Muscle of leg (tissue), 11 donors: ENCODE measurements around the gene FAM50B. TPM values are rescaled to one million over a fixed set of nuclear protein-coding genes. Genes with fewer than 3 reads are reported as not detected.

Experiments used
- DNase-seq: peaks from one replicate; pipeline ENCODE4 v3.0.0; 2013
- H3K27ac ChIP-seq: one replicate; pipeline ENCODE4 v1.5.1; 2013; ENCODE audit warnings: mild to moderate bottlenecking, low read length, control low read depth
- H3K27me3 ChIP-seq: one replicate; pipeline ENCODE4 v1.6.1; 2013; ENCODE audit warnings: low read length; ENCODE audit not compliant: control insufficient read depth, insufficient read depth
- H3K36me3 ChIP-seq: one replicate; pipeline ENCODE4 v1.6.1; 2013; ENCODE audit warnings: low read length; ENCODE audit not compliant: control insufficient read depth, insufficient read depth
- H3K4me1 ChIP-seq: one replicate; pipeline ENCODE4 v1.6.1; 2013; ENCODE audit warnings: low read length; ENCODE audit not compliant: control insufficient read depth, insufficient read depth
- H3K4me3 ChIP-seq: one replicate; pipeline ENCODE4 v1.5.1; 2013; ENCODE audit warnings: low read length, control low read depth
- H3K9me3 ChIP-seq: replicated peaks from 2 replicates; pipeline ENCODE4 v1.6.1; 2013; ENCODE audit warnings: low read depth, low read length; ENCODE audit not compliant: control insufficient read depth
- WGBS: methylation state at CpG from one replicate; pipeline ENCODE4 v1.1.5; 2013; ENCODE audit warnings: missing lambda C conversion rate; ENCODE audit not compliant: insufficient coverage; 5-methylcytosine and 5-hydroxymethylcytosine counted together
- polyA plus RNA-seq, 8 donors: library from polyadenylated mRNA; unstranded; fragments of 120-200 nt; gene quantifications; one replicate each; pipeline versions ENCODE4 v1.2.1 to v1.2.3, GENCODE V29; 2013; ENCODE audit warnings: inconsistent platforms in 1 of 8, low replicate concordance in 1 of 8; ENCODE audit not compliant: insufficient read length in 8 of 8, insufficient read depth in 1 of 8
- total RNA-seq: library from RNA; stranded (reverse); fragments of 120-200 nt; gene quantifications from one replicate; pipeline ENCODE4 v1.2.4, GENCODE V29; 2013

Gene FAM50B
- total and polyA plus RNA-seq, 9 donors: 5.6 to 8.9 (median 7.4) TPM

- Histone ChIP-seq H3K36me3 (no peaks in the 10 kb centered on the region), H3K27ac (no peak overlapping the region), H3K4me1 (peaks cover 29% of the 10 kb centered on the region), H3K4me3 (no peak overlapping the region), H3K27me3 (no peaks in the 10 kb centered on the region), H3K9me3 (peaks cover 2% of the 10 kb centered on the region)
- DNase-seq: peak; percentile 52
- 70% methylated on average over 5 of the region's 13 CpGs for whole genome bisulfite sequencing
Observed at GRCh38 chr6:3881711-3882421, 32.7 kb downstream of the FAM50B start.

GRCh38 chr6:3882431-3882830 lies 33.3 kb downstream of the FAM50B start:
- Histone ChIP-seq H3K27me3 (no peaks in the 10 kb centered on the region), H3K9me3 (peaks cover 2% of the 10 kb centered on the region), H3K27ac (peak overlapping the region; percentile 72), H3K36me3 (no peaks in the 10 kb centered on the region), H3K4me3 (no peak overlapping the region), H3K4me1 (peaks cover 32% of the 10 kb centered on the region)
- 68% methylated on average over 2 of the region's 3 CpGs for WGBS
- DNase-seq: no peak

- H3K4me1 ChIP-seq: peaks cover 36% of the 10 kb centered on the region
- H3K9me3 ChIP-seq: no peaks in the 10 kb centered on the region
Observed at GRCh38 chr6:3882866-3883265, 33.7 kb downstream of the FAM50B start.

DNA sequence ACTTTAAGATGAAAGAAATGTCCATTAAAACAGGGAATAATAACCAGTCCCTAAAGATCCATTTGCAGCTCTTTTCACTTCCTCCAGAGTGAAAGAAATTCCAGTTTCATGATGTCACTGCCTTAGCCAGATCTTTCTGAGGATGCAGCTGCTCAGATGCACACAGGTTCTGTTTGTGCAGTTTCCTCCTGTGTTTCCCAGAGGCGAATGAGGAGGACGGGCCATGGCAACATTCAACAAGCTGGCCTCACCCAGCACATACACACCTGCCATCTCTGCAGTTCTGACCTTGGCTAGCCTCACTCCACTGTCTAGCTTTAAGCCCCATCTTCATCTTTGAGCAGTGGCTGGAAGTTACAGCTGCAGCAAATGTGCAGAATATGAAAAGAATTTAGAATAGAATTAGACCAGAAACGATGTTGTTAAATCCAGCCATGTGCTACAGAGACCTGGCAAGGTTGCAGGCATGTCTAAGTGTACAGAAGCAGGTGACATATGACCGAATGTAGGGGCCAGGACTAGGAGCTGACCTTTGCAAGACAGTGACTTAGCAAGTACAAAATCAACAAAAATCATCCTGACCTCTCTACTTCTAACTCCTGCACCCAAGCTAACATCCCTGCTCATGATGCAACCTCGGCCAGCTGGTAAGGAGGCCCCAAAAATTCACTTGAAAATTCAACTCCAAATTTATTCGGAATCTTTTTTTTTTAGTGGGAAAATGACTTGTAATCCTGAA lies 35.0 kb downstream of the FAM50B start:
- peak overlapping the region; percentile 72 for H3K27ac ChIP-seq

More at GRCh38 chr6:3882866-3883265, 33.7 kb downstream of the FAM50B start:
- H3K4me3 ChIP-seq: no peak overlapping the region
- peak; percentile 92 for DNase-seq
- WGBS: 17% methylated on average over 1 of the region's 5 CpGs
- H3K27ac ChIP-seq: peak overlapping the region; percentile 72
- H3K27me3 ChIP-seq: no peaks in the 10 kb centered on the region
- H3K36me3 ChIP-seq: no peaks in the 10 kb centered on the region

DNA sequence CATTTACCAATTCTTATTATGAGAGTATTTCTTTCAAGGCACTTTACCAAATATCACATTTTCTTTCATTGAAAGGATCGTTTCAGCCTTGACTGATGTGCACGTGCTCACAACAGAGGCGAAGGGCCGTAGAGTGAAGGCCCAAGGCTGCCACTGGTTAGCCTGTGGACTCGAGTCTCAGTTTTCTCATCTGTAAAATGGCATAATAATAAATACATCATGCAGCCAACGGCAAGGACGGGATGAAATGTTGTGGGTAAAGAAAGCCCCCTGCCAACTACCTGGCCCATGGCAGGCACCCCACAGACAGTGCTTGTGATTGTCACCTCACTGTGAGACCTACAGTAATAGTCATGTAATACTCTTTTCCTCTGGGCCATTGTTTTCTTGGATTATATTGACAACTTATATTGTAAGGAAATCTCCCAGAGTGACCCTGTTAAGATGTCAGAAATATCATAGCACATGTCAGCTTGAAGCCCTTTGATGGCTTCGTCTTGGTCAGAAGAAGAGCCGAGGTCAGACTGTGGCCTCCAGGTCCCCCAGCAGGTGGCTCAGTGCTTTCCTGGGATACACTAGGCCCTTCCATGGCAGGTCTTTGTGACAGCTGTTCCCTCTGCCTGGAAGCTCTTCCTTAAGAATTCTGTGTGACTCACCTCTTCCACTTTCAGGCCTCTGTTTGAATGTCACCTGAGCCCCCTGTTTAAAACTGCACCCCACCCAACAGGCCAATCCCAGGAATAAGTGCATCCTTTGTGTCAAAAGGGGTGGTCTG lies 36.3 kb downstream of the FAM50B start:
- 86% methylated on average over 2 of the region's 9 CpGs for WGBS
- Histone ChIP-seq H3K4me3 (no peak overlapping the region), H3K9me3 (no peaks in the 10 kb centered on the region), H3K27ac (peak overlapping the region; percentile 25), H3K36me3 (no peaks in the 10 kb centered on the region), H3K27me3 (no peaks in the 10 kb centered on the region), H3K4me1 (peaks cover 42% of the 10 kb centered on the region)
- DNase-seq: peak; percentile 33

More for the DNA sequence above, 35.0 kb downstream of the FAM50B start:
- H3K4me3 ChIP-seq: no peak overlapping the region
- H3K36me3 ChIP-seq: no peaks in the 10 kb centered on the region
- no peaks in the 10 kb centered on the region for H3K27me3 ChIP-seq
- WGBS: 3% methylated on average over 4 of the region's 6 CpGs
- peak; percentile 96 for DNase-seq
- H3K9me3 ChIP-seq: no peaks in the 10 kb centered on the region
- H3K4me1 ChIP-seq: peaks cover 42% of the 10 kb centered on the region

GRCh38 chr6:3887150-3887700 lies 38.1 kb downstream of the FAM50B start:
- Histone ChIP-seq H3K27me3 (no peaks in the 10 kb centered on the region), H3K36me3 (no peaks in the 10 kb centered on the region), H3K4me1 (peaks cover 46% of the 10 kb centered on the region), H3K4me3 (no peak overlapping the region), H3K9me3 (no peaks in the 10 kb centered on the region), H3K27ac (no peak overlapping the region)
- peak; percentile 41 for DNase-seq
- 41% methylated on average over 8 of the region's 9 CpGs for WGBS

DNA sequence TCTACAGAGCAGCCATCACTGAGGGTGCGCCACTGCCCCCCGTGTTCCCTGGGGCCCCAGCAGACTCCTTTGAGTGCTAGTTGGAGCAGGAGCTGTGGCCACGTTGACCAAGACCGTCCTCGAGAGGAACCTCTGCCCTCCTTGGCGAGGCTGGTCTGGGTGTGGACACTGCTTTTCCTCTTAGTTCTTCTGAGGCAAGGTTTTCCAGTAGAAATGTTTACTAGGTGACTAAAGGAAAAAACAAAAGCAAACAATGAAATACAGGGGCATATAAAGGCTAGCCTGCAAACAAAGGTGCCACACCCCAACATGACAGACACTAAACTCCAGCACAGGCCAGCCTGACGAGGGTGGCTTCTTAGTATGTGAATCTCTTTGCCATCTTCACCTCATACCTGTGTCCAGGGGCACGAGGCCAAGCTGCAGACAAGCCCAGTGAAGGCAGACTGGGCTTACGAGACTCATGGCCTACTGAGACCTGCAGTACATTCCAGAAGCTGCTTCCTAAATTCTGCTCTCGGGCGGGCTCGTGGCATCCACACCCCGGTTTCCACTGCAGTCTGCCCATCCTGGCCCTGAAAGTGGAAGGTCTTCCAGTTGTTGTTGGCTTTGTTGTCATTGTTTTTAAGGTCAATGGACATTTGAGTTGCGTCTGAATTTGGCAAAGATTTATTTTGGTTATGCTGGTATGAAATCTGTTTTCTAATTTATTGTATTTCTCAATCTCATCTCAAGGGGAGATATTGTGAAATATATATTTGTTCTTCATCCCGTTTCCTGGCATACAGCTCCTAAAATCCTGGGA lies 39.2 kb downstream of the FAM50B start:
- Histone ChIP-seq H3K27me3 (no peaks in the 10 kb centered on the region), H3K4me3 (no peak overlapping the region), H3K36me3 (no peaks in the 10 kb centered on the region), H3K4me1 (peaks cover 44% of the 10 kb centered on the region), H3K9me3 (no peaks in the 10 kb centered on the region), H3K27ac (no peak overlapping the region)
- DNase-seq: peak; percentile 33
- WGBS: 70% methylated on average over 4 of the region's 15 CpGs

GRCh38 chr6:3890047-3890446 lies 40.9 kb downstream of the FAM50B start:
- Histone ChIP-seq H3K4me1 (peaks cover 33% of the 10 kb centered on the region), H3K27me3 (no peaks in the 10 kb centered on the region)
- DNase-seq: no peak

GRCh38 chr6:3891883-3892282 lies 42.7 kb downstream of the FAM50B start:
- no peak for DNase-seq
- H3K36me3 ChIP-seq: no peaks in the 10 kb centered on the region
- 83% methylated on average over 3 of the region's 3 CpGs for WGBS
- H3K4me3 ChIP-seq: no peak overlapping the region
- no peak overlapping the region for H3K27ac ChIP-seq
- H3K4me1 ChIP-seq: peaks cover 25% of the 10 kb centered on the region
- H3K27me3 ChIP-seq: no peaks in the 10 kb centered on the region
- H3K9me3 ChIP-seq: no peaks in the 10 kb centered on the region

More at GRCh38 chr6:3890047-3890446, 40.9 kb downstream of the FAM50B start:
- Histone ChIP-seq H3K27ac (no peak overlapping the region), H3K36me3 (no peaks in the 10 kb centered on the region), H3K9me3 (no peaks in the 10 kb centered on the region), H3K4me3 (no peak overlapping the region)
- no CpG with 5 or more reads among the region's 9 CpGs for WGBS
